Measurements from ENCODE around the gene OSBPL5.

OSBPL5 gene

GRCh38 chr11:3089236-3090061, 75.7 kb downstream of the OSBPL5 start:
- Mint-ChIP-seq H3K4me3 (no peak overlapping the region), H3K27ac (no peak overlapping the region), H3K27me3 (no peaks in the 10 kb centered on the region), H3K36me3 (no peaks in the 10 kb centered on the region), H3K9me3 (no peaks in the 10 kb centered on the region), H3K4me1 (no peaks in the 10 kb centered on the region)

- H3K9me3 Mint-ChIP-seq, result no peaks in the 10 kb centered on the region
- no peaks in the 10 kb centered on the region for H3K4me1 Mint-ChIP-seq
- H3K27me3 Mint-ChIP-seq, result no peaks in the 10 kb centered on the region
- H3K36me3 Mint-ChIP-seq, result no peaks in the 10 kb centered on the region
- no peak overlapping the region for H3K27ac Mint-ChIP-seq
- no peak overlapping the region for H3K4me3 Mint-ChIP-seq
These were observed 76.3 kb downstream of the OSBPL5 start for GRCh38 chr11:3088806-3089205.

- Mint-ChIP-seq H3K4me1 (no peaks in the 10 kb centered on the region), H3K4me3 (no peak overlapping the region), H3K36me3 (no peaks in the 10 kb centered on the region), H3K9me3 (no peaks in the 10 kb centered on the region), H3K27ac (no peak overlapping the region), H3K27me3 (no peaks in the 10 kb centered on the region)
These were observed 77.0 kb downstream of the OSBPL5 start for GRCh38 chr11:3087821-3088800.

GRCh38 chr11:3087373-3087772, 77.7 kb downstream of the OSBPL5 start:
- no peak overlapping the region for H3K4me3 Mint-ChIP-seq
- no peaks in the 10 kb centered on the region for H3K27me3 Mint-ChIP-seq
- no peaks in the 10 kb centered on the region for H3K36me3 Mint-ChIP-seq
- H3K27ac Mint-ChIP-seq, result no peak overlapping the region
- H3K4me1 Mint-ChIP-seq, result no peaks in the 10 kb centered on the region
- no peaks in the 10 kb centered on the region for H3K9me3 Mint-ChIP-seq

GRCh38 chr11:3086671-3087150, 78.4 kb downstream of the OSBPL5 start:
- Mint-ChIP-seq H3K27ac (no peak overlapping the region), H3K4me3 (no peak overlapping the region), H3K27me3 (no peaks in the 10 kb centered on the region), H3K9me3 (no peaks in the 10 kb centered on the region), H3K4me1 (no peaks in the 10 kb centered on the region), H3K36me3 (no peaks in the 10 kb centered on the region)

GRCh38 chr11:3086114-3086513, 79.0 kb downstream of the OSBPL5 start:
- H3K27ac Mint-ChIP-seq, result no peak overlapping the region
- H3K4me1 Mint-ChIP-seq, result no peaks in the 10 kb centered on the region
- no peaks in the 10 kb centered on the region for H3K9me3 Mint-ChIP-seq
- no peaks in the 10 kb centered on the region for H3K27me3 Mint-ChIP-seq
- no peak overlapping the region for H3K4me3 Mint-ChIP-seq
- H3K36me3 Mint-ChIP-seq, result no peaks in the 10 kb centered on the region

GRCh38 chr11:3085052-3085451, 80.1 kb downstream of the OSBPL5 start:
- H3K4me1 Mint-ChIP-seq, result no peaks in the 10 kb centered on the region
- no peak overlapping the region for H3K27ac Mint-ChIP-seq
- no peaks in the 10 kb centered on the region for H3K9me3 Mint-ChIP-seq
- H3K36me3 Mint-ChIP-seq, result no peaks in the 10 kb centered on the region
- no peak overlapping the region for H3K4me3 Mint-ChIP-seq
- no peaks in the 10 kb centered on the region for H3K27me3 Mint-ChIP-seq

GRCh38 chr11:3083321-3083720, 81.8 kb downstream of the OSBPL5 start:
- H3K36me3 Mint-ChIP-seq, result no peaks in the 10 kb centered on the region
- H3K4me3 Mint-ChIP-seq, result no peak overlapping the region
- no peak overlapping the region for H3K27ac Mint-ChIP-seq
- H3K4me1 Mint-ChIP-seq, result no peaks in the 10 kb centered on the region
- no peaks in the 10 kb centered on the region for H3K27me3 Mint-ChIP-seq
- no peaks in the 10 kb centered on the region for H3K9me3 Mint-ChIP-seq

- Mint-ChIP-seq H3K36me3 (no peaks in the 10 kb centered on the region), H3K9me3 (no peaks in the 10 kb centered on the region), H3K27me3 (no peaks in the 10 kb centered on the region), H3K4me3 (no peak overlapping the region), H3K27ac (no peak overlapping the region), H3K4me1 (no peaks in the 10 kb centered on the region)
These were observed 83.7 kb downstream of the OSBPL5 start for GRCh38 chr11:3081386-3081751.

- Mint-ChIP-seq H3K36me3 (no peaks in the 10 kb centered on the region), H3K27me3 (no peaks in the 10 kb centered on the region), H3K4me3 (no peak overlapping the region), H3K9me3 (no peaks in the 10 kb centered on the region), H3K27ac (no peak overlapping the region), H3K4me1 (no peaks in the 10 kb centered on the region)
These were observed 84.3 kb downstream of the OSBPL5 start for GRCh38 chr11:3080733-3081385.

GRCh38 chr11:3080104-3080503, 85.0 kb downstream of the OSBPL5 start:
- no peaks in the 10 kb centered on the region for H3K36me3 Mint-ChIP-seq
- H3K4me1 Mint-ChIP-seq, result no peaks in the 10 kb centered on the region
- no peaks in the 10 kb centered on the region for H3K27me3 Mint-ChIP-seq
- H3K4me3 Mint-ChIP-seq, result no peak overlapping the region
- no peak overlapping the region for H3K27ac Mint-ChIP-seq
- H3K9me3 Mint-ChIP-seq, result no peaks in the 10 kb centered on the region

- no peak overlapping the region for H3K4me3 Mint-ChIP-seq
- H3K4me1 Mint-ChIP-seq, result no peaks in the 10 kb centered on the region
- no peaks in the 10 kb centered on the region for H3K27me3 Mint-ChIP-seq
- no peaks in the 10 kb centered on the region for H3K36me3 Mint-ChIP-seq
- H3K9me3 Mint-ChIP-seq, result no peaks in the 10 kb centered on the region
- H3K27ac Mint-ChIP-seq, result no peak overlapping the region
These were observed 87.2 kb downstream of the OSBPL5 start for GRCh38 chr11:3077846-3078440.

GRCh38 chr11:3077189-3077836, 87.8 kb downstream of the OSBPL5 start:
- Mint-ChIP-seq H3K36me3 (no peaks in the 10 kb centered on the region), H3K27ac (no peak overlapping the region), H3K27me3 (no peaks in the 10 kb centered on the region)

GRCh38 chr11:3074912-3075589, 90.1 kb downstream of the OSBPL5 start:
- H3K9me3 Mint-ChIP-seq, result no peaks in the 10 kb centered on the region

More at GRCh38 chr11:3077189-3077836, 87.8 kb downstream of the OSBPL5 start:
- no peaks in the 10 kb centered on the region for H3K9me3 Mint-ChIP-seq
- H3K4me3 Mint-ChIP-seq, result no peak overlapping the region
- no peaks in the 10 kb centered on the region for H3K4me1 Mint-ChIP-seq

More at GRCh38 chr11:3074912-3075589, 90.1 kb downstream of the OSBPL5 start:
- H3K4me1 Mint-ChIP-seq, result no peaks in the 10 kb centered on the region
- no peaks in the 10 kb centered on the region for H3K36me3 Mint-ChIP-seq
- no peak overlapping the region for H3K27ac Mint-ChIP-seq
- no peak overlapping the region for H3K4me3 Mint-ChIP-seq
- no peaks in the 10 kb centered on the region for H3K27me3 Mint-ChIP-seq
